NCI-H526 treated with DMSO at 0.1 percent for 48 hours (cell line): ENCODE data around the gene CXCR4.
A peak's percentile ranks its signal among the peaks of the same experiment; 100 is the strongest.
"Not testable (repeated sequence)": the region's sequence is repeated elsewhere in the genome, so short reads cannot be mapped to it uniquely, and the experiment has no call there.

Source experiments
- DNase-seq: peaks from one replicate; lab custom pipeline; 2025; lab: John Stamatoyannopoulos, UW

The CXCR4 gene

GRCh38 chr2:136114382-136114781 lies 3.6 kb downstream of the CXCR4 start:
- no peak for DNase-seq

- DNase-seq, result no peak
Observed at GRCh38 chr2:136113209-136113971, 4.6 kb downstream of the CXCR4 start.

GRCh38 chr2:136112317-136113208 lies 5.4 kb downstream of the CXCR4 start:
- DNase-seq, result peak; percentile 27

DNA sequence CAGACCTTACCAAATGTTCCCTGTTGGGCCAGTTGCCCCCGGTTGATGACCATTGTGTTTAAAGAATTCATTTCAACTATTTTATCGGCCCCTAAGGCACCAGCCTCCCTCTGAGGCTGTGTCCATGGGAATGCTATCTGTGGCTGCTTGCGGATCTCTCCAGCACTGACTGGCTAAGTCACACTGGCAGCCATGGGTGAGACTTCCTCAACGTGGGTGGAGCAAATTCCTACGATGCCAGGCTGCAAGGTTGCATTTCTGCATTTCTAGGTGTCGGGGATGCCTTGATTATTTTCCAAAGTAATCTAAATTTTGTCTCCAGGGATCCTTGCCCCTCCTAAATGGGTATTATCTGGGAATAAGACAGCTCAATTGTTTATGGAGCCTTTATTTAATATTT lies 6.2 kb downstream of the CXCR4 start:
- DNase-seq, result no peak

GRCh38 chr2:136110526-136110925 lies 7.4 kb downstream of the CXCR4 start:
- DNase-seq, result no peak

GRCh38 chr2:136108463-136108862 lies 9.5 kb downstream of the CXCR4 start:
- DNase-seq, result no peak

DNA sequence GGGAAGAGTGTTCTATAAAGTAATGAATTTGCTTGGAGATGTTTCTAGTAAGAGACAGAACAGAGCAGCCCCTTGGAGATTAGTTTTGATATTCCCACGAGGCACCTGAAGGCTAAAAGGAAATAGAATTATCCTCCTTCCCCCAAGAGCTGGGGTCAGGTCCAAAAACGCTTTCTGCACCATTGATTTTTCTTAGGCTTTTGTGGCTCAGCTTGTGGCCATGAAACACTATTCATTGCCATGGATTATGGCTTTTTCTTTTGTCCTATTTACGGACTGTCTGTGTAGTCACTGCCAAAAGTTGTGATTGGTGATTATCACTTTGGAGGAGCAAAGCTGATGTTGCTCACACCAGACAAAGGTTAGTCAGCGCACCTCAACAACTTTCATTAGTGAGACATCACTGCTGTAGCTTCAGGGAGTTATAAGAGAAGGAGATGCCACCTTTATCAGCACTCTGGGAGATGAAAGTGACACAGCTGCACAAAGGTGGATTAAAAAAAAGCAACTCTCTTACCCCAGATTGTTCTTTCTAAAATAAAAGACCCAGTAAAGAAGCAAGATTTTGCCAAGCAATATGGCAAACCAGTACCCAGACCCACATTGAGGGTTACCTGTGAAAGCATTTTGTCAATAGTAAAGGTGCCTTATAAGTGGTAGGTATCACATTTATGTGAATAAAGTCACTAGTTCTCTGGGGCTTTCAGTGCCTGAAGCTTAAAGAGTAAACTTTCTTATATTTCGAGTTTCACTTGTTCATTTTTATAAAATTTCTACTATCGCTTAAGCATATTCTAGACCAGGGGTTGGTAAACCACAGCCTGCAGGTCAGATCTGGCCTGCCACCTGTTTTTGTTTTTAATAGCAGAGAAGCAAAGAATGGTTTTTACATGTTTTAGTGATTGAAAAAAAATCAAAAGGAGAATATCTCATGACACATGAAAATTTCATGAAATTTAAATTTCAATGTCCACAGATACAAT lies 10.6 kb downstream of the CXCR4 start:
- no peak for DNase-seq

GRCh38 chr2:136106505-136106904 lies 11.4 kb downstream of the CXCR4 start:
- DNase-seq, result no peak

DNA sequence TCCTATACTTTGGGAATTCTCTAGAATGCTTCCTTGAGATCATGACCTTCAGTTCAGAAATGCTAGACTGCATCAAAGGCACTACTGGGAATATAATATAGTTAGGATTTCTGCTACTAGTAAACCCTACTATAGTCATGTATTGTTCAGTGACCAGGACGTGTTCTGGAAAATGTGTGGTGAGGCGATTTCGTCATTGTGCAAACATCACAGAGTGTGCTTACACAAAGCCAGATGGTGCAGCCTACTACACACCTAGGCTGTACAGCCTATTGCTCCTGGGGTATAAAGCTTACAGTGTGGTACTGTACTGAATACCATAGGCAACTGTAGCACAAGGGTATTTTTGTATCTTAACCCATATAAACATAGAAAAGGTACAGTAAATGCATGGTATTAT lies 13.0 kb downstream of the CXCR4 start:
- no peak for DNase-seq

- no peak for DNase-seq
Observed at GRCh38 chr2:136101042-136101441, 16.9 kb downstream of the CXCR4 start.

GRCh38 chr2:136098441-136098840 lies 19.5 kb downstream of the CXCR4 start:
- DNase-seq, result no peak

- no peak for DNase-seq
Observed at GRCh38 chr2:136093583-136093982, 24.4 kb downstream of the CXCR4 start.

DNA sequence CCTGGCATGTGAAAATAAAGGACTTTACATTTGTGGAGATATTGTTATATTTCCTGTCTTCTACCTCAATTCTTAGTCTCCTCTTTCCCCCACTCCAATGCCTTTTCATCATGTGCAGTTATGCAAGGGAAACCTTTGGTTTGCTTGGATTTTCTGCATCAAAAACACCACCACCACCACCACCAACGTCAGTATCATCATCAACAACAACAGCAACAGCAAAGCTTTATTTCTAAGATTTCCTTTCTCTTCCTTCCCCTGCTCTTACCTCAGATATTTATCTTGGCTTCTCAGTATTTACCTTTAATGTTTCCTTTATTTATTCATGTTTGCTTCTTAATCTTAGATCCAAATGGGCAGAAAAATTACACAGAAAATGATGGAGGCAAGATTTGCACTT lies 26.1 kb downstream of the CXCR4 start:
- DNase-seq, result no peak

DNA sequence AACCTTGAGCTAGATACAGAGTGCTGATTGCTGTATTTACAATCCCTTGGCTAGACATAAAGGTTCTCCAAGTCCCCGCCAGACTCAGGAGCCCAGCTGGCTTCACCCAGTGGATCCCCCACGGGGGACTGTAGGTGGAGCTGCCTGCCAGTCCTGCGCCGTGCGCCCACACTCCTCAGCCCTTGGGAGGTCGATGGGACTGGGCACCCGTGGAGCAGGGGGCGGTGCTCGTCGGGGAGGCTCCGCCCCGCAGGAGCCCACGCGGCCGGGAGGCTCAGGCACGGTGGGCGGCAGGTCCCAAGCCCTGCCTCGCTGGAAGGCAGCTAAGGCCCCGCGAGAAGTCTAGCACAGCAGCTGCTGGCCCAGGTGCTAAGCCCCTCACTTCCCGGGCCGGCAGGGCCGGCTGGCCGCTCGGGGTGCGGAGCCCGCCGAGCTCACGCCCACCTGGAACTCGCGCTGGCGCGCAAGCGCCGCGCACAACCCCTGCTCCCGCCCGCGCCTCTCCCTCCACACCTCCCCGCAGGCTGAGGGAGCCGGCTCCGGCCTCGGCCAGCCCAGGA lies 30.0 kb downstream of the CXCR4 start:
- not testable (repeated sequence) for DNase-seq

GRCh38 chr2:136086253-136087016 lies 31.5 kb downstream of the CXCR4 start:
- no peak for DNase-seq

- no peak for DNase-seq
Observed at GRCh38 chr2:136085453-136086209, 32.3 kb downstream of the CXCR4 start.

- DNase-seq, result no peak
Observed at GRCh38 chr2:136081582-136082210, 36.3 kb downstream of the CXCR4 start.

- DNase-seq, result no peak
Observed at GRCh38 chr2:136080114-136080513, 37.8 kb downstream of the CXCR4 start.

DNA sequence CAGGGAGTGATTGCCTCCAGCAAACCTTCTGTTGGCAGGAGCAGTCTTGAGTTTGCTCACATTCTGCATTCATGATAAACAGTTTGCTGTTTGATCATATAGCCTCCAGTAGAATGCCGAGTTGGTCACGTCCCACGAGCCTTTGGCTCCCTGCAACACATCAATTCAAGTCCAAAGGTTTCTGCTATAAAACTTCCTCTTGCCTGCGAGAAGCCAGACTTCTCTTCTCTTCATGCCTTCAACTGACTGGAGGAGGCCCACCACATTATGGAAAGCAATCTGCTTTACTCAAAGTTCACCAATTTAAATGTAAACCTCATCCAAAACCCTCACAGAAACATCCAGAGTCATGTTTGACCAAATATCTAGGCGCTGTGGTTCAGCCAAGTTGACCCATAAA lies 40.8 kb downstream of the CXCR4 start:
- DNase-seq, result no peak

DNA sequence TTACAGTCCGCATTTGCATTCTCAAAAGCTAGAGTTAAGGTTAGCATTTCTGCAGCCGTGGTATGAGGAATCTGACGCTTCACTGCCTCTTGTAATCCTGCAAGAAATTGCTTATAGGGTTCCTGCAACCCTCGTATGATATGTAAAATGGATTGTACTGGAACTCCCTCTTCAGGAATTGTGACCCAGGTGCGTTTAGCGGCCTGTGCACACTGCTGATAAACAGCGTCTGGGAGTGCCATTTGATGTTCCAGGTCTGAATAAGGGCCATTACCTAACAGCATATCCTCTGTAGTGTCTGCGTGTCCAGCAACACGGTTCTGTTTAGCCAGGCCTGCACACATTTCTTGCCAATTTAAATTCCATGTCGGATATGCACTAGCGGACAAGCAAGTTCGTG lies 42.5 kb downstream of the CXCR4 start:
- DNase-seq, result peak; percentile 64
